ENCODE measurements around the gene KAT7. TPM values are rescaled to one million over a fixed set of nuclear protein-coding genes. Genes with fewer than 3 reads are reported as not detected.
A peak's percentile ranks its signal among the peaks of the same experiment; 100 is the strongest.

Gene KAT7
- total RNA-seq, 2 experiments from 2014 or later: 178 to 187 TPM

- no peaks in the 10 kb centered on the region for H3K9me3 Mint-ChIP-seq
- CTCF ChIA-PET: interaction anchor here (0.7 kb wide), 1 partner anchor 16 kb away, joined by 4 read pairs; no protein-coding TSS in a partner anchor
- peak overlapping the region; percentile 96 for H3K27ac Mint-ChIP-seq
- ATAC-seq (ENCODE audit: poor library complexity) (no peak), DNase-seq (no peak)
- Histone ChIP-seq H3K27me3 (ENCODE audit: control insufficient read depth in 1 of 2, insufficient read depth in 2 of 2, low read length in 2 of 2) (no peaks in the 10 kb centered on the region), H3K4me3 (ENCODE audit: low read length) (no peak overlapping the region), H3K4me1 (ENCODE audit: insufficient read depth, low read length) (peaks cover 47% of the 10 kb centered on the region), H3K9me3 (ENCODE audit: control insufficient read depth in 1 of 2, insufficient read depth in 1 of 2, low read length in 2 of 2) (no peaks in the 10 kb centered on the region), H3K36me3 (ENCODE audit: insufficient read depth, low read length) (peaks cover 76% of the 10 kb centered on the region), H3K27ac (ENCODE audit: low read depth in 1 of 2, low read length in 2 of 2) (peak overlapping the region in 1 of 2 donors; percentile 18)
- H3K36me3 Mint-ChIP-seq (ENCODE audit: low read depth): peaks cover 98% of the 10 kb centered on the region
- intact Hi-C loops (cut with DNase I, micrococcal nuclease): loop anchor here in 1 of 2 experiments (2.0 kb wide), 1 partner anchor 13 kb away; no protein-coding TSS in a partner anchor
- peak overlapping the region; percentile 7 for H3K4me3 Mint-ChIP-seq
- TF ChIP-seq CTCF (IDR thresholded peaks at IDR 0.05): no peak
- peaks cover 54% of the 10 kb centered on the region for H3K4me1 Mint-ChIP-seq (ENCODE audit: low read depth)
- POLR2A ChIA-PET: interaction anchor here (0.5 kb wide), 1 partner anchor 1046 kb away, joined by 3 read pairs; no protein-coding TSS in a partner anchor
- H3K27me3 Mint-ChIP-seq: no peaks in the 10 kb centered on the region
These were observed 33.4 kb downstream of the KAT7 start for GRCh38 chr17:49821916-49822315.

GRCh38 chr17:49822829-49823228, 34.3 kb downstream of the KAT7 start:
- ChIA-PET CTCF (no interaction called here), POLR2A (no interaction called here)
- H3K27ac ChIP-seq (ENCODE audit: low read depth in 1 of 2, low read length in 2 of 2): no peak overlapping the region
- H3K36me3 ChIP-seq (ENCODE audit: insufficient read depth, low read length): peaks cover 82% of the 10 kb centered on the region
- peaks cover 98% of the 10 kb centered on the region for H3K36me3 Mint-ChIP-seq (ENCODE audit: low read depth)
- intact Hi-C loops (cut with DNase I, micrococcal nuclease): no loop called here
- no peaks in the 10 kb centered on the region for H3K27me3 Mint-ChIP-seq
- H3K4me3 ChIP-seq (ENCODE audit: low read length): no peak overlapping the region
- H3K27ac Mint-ChIP-seq: no peak overlapping the region
- no peak overlapping the region for H3K4me3 Mint-ChIP-seq
- H3K4me1 ChIP-seq (ENCODE audit: insufficient read depth, low read length): peaks cover 39% of the 10 kb centered on the region
- peaks cover 45% of the 10 kb centered on the region for H3K4me1 Mint-ChIP-seq (ENCODE audit: low read depth)
- H3K9me3 ChIP-seq (ENCODE audit: control insufficient read depth in 1 of 2, insufficient read depth in 1 of 2, low read length in 2 of 2): no peaks in the 10 kb centered on the region
- no peaks in the 10 kb centered on the region for H3K27me3 ChIP-seq (ENCODE audit: control insufficient read depth in 1 of 2, insufficient read depth in 2 of 2, low read length in 2 of 2)
- DNase-seq (no peak), ATAC-seq (ENCODE audit: poor library complexity) (no peak)
- no peaks in the 10 kb centered on the region for H3K9me3 Mint-ChIP-seq
- no peak for TF ChIP-seq CTCF (IDR thresholded peaks at IDR 0.05)

- intact Hi-C loops (cut with DNase I, micrococcal nuclease): no loop called here
- Histone ChIP-seq H3K27ac (ENCODE audit: low read depth in 1 of 2, low read length in 2 of 2) (no peak overlapping the region), H3K36me3 (ENCODE audit: insufficient read depth, low read length) (peaks cover 87% of the 10 kb centered on the region), H3K27me3 (ENCODE audit: control insufficient read depth in 1 of 2, insufficient read depth in 2 of 2, low read length in 2 of 2) (no peaks in the 10 kb centered on the region), H3K4me1 (ENCODE audit: insufficient read depth, low read length) (peaks cover 32% of the 10 kb centered on the region), H3K4me3 (ENCODE audit: low read length) (no peak overlapping the region), H3K9me3 (ENCODE audit: control insufficient read depth in 1 of 2, insufficient read depth in 1 of 2, low read length in 2 of 2) (no peaks in the 10 kb centered on the region)
- ChIA-PET CTCF (interaction anchor here (0.6 kb wide), 1 partner anchor 20 kb away, joined by 3 read pairs; no protein-coding TSS in a partner anchor), POLR2A (no interaction called here)
- no peak for TF ChIP-seq CTCF (IDR thresholded peaks at IDR 0.05)
- Mint-ChIP-seq H3K36me3 (ENCODE audit: low read depth) (peaks cover 98% of the 10 kb centered on the region), H3K4me1 (ENCODE audit: low read depth) (peaks cover 37% of the 10 kb centered on the region), H3K27me3 (no peaks in the 10 kb centered on the region), H3K9me3 (no peaks in the 10 kb centered on the region), H3K4me3 (no peak overlapping the region), H3K27ac (peak overlapping the region; percentile 12)
- no peak for ATAC-seq (ENCODE audit: poor library complexity)
- DNase-seq: no peak
These were observed 35.1 kb downstream of the KAT7 start for GRCh38 chr17:49823614-49824013.

All from CD4-positive, alpha-beta T cell (primary cell).